GM11168 (cell line): ENCODE results near the gene BAIAP2.
"Not testable (repeated sequence)": the region's sequence is repeated elsewhere in the genome, so short reads cannot be mapped to it uniquely, and the experiment has no call there.

Experiments
- in situ Hi-C: fragments of 300-500 bp; cut with MboI; formaldehyde crosslinking; loops from one replicate; pipeline ENCODE4 v1.12.0; 2022; ENCODE audit warnings: low sequenced_read_pairs; ENCODE audit not compliant: unreplicated experiment

Gene BAIAP2

DNA sequence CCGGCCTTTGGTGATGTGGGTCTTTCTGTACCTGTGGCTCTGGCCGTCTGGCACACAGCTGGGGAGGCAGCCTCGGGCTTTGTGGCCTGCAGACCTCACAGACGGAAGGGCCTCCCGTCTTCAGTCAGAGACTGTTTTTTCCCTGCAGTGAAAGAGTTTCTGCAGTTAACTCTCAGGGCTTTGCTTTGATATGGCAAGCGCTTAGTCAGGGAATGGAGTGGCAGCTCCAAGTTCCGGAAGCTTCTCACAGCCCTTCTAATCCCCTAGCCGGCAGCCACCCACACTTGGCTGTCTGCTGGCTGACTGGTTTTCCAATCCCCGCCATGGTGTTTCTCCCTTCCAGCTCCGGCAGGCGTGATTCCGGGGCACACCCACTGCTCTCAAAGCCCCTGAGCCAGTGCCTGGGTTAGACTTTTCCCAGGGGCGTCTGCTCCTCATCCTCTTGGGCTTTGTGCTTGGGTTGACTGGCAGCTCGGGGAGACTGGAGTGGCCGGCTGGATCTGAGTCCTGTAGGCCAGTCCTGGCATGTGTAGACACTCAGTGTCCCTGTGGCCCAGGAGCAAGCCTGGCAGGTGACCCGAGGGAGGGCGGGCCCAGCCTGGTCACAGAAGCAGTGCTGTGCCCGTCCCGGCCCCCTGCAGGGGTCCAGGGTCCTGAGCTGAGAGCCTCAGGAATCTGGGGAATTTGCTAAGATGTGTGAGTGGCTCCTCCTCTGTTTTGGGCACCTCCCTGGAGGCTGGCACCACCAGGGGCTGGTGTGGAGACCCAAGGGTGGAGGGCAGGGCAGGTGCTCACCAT lies 29.9 kb downstream of the BAIAP2 start:
- in situ Hi-C loops, result no loop called here

DNA sequence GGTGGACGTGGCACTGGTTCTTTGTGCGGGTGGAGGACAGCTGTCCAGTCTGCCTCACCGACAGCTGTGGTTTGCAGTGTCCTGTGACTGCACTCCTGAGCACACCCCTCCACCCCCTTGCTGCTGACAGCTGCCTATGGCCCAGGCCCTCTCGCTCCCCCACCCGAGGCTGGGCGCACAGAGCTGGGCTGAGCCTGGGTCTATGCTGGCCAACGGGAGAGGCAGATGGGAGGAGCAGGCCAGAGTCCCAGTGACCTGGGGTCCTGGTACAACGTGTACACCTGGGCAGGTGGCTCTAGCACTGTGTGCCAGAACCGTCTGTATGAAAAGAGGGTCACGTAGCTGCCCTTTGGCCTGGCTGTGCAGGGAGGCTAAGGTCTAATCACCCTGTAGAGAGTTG lies 30.5 kb downstream of the BAIAP2 start:
- in situ Hi-C loops, result no loop called here

DNA sequence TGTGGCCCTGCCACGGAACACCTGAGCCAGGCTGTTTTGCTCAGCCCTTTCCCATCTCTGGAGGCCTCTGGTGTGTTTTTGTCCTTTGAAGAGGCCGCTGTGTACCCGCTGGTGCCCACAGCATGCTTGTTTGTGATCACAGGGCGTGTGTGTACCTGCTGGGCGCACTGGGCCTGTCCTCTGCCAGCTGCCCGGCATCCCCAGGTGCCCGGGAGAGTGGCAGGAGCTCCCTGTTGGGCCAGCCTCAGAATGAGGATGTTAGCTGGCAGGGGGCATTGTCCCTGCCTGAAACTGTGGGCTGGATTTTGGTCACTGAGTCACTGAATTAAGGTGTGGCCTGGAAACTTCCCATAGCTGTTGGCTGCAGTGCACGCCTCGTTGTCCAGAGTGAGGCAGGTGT lies 31.1 kb downstream of the BAIAP2 start:
- in situ Hi-C loops, result no loop called here

GRCh38 chr17:81066771-81067315 lies 31.9 kb downstream of the BAIAP2 start:
- in situ Hi-C loops, result no loop called here

GRCh38 chr17:81067391-81067811 lies 32.5 kb downstream of the BAIAP2 start:
- in situ Hi-C loops, result no loop called here

DNA sequence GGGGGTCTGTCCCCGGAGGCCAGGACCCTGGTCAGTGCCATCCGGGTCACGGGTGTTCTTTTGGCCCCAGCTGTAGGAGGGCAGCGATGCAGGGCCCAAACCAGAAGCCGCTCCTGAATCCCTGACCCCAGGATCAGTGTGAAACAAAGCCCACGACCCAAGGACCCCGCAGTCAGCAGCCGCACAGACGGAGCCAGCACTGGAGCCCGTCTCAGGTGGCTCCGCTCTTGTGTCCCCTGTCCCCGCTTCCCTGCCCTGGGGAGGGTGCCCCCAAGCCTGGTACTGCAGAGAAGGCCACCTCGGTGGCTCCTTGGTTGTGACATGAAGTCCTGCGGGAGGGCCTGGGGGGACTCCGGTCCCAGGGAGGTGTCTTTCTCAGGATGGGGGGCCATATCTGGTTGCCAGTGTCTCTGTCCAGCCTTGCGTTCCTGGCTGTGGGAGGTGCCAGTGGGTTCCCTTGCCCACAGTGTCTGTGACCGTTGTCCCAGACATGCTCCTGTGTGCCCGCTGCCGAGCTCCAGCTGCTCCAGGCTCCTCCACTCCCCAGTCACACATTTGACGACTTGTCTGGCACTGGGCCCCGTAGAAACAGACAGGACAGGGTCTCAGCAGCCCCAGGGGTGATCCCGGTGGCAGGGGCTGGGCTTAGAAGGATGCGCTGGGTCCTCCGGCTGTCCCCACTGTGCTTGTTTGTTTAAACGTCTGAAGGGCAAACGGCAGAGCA lies 33.6 kb downstream of the BAIAP2 start:
- in situ Hi-C loops, result no loop called here

DNA sequence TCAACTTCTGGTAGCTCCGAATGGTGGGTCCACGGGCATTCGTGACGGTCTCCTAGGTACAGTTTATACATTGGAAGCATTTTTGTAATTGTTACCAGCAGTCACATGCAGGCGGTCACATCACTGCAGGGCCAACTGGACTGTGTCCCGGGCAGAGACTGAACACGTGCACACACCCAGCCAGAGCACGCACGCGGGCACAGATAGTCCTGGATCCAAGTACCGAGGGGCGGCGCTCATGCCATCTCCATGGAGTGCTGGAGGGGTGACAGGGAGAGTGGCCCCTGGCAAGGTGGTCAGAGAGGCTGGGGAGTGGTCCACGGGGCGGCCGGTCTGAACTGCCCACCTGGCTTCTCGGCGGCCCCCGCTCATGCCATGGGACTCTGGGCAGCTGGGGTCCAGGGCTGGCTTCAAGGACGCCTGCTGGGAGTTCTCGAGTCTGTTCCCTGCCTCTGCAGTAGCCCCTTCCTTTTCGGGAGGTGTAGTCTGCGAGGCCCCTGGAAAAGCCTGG lies 34.2 kb downstream of the BAIAP2 start:
- in situ Hi-C loops, result no loop called here

GRCh38 chr17:81070541-81071246 lies 35.7 kb downstream of the BAIAP2 start:
- in situ Hi-C loops, result no loop called here

GRCh38 chr17:81071761-81072741 lies 37.1 kb downstream of the BAIAP2 start:
- in situ Hi-C loops, result no loop called here

- in situ Hi-C loops, result no loop called here
Measured at GRCh38 chr17:81073967-81074839, 39.3 kb downstream of the BAIAP2 start.

DNA sequence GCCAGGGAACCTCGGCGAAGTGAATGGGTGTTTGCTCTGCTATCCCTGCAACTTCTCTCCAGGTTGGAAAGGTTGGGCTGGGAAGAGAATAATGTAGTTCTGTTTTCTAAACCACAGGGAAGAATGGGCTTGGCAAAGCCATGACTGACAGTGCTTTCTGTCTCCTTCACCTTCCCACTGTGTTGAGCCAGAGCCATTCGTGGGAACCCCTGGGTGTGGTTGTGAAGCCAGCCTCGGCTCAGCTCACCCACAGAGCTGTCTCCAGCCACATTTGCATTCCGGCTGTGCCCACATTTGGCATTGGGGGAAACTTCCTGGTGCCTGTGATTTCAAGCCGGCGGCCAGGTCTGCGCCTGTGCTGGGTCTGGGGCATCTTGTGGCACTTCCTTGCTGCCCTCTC lies 39.9 kb downstream of the BAIAP2 start:
- in situ Hi-C loops, result no loop called here

GRCh38 chr17:81075307-81075706 lies 40.4 kb downstream of the BAIAP2 start:
- in situ Hi-C loops, result no loop called here

DNA sequence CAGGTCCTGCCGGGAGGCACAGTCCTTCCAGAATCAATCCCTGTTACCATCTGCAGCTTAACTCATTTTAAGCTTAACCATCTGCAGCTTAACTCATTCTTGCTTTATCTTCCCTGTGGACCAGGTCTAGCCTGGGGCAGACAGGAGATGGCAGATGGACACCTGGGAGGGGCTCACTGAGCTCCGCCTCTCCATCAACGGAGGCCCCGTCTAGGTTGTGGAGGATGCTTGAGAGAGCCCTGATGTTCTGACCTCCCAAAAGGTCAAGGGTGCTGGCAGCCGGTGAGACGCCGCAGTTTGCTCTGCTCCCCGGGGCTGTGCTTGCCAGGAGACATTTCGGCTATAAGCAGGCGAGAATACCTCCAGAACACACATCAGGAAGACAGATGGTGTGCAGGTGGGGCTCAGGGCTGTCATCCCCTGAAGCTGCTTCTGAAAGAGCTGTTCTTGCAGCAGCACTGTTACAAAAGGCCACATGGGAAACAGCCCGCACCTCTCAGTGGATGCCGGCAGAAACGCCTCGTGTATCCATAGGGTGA lies 41.3 kb downstream of the BAIAP2 start:
- in situ Hi-C loops, result no loop called here

- in situ Hi-C loops, result not testable (repeated sequence)
Measured at GRCh38 chr17:81078026-81078913, 43.3 kb downstream of the BAIAP2 start.

DNA sequence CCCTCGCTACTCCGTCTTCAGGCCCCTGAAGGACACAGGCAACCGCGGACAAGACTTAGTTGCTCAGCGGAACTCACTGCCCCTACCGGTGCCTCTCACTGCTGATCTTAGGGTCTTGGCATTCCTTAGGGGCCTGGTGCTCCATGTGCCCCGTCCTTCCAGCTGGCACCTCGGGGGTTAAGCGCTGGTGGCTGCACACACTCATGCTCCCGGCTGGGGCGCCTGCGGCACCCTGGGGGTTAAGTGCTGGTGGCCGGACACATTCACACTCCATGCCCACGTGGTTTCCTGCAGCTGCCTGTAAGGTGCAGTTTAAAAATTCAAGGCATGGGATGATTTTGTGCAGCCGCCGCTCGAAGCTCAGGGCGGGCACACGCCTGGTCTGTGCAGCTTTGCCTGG lies 45.1 kb downstream of the BAIAP2 start:
- in situ Hi-C loops, result no loop called here

GRCh38 chr17:81081222-81082176 lies 46.5 kb downstream of the BAIAP2 start:
- in situ Hi-C loops, result no loop called here
